HG02938 (cell line): ENCODE data around the gene PCSK7.
A peak's percentile ranks its signal among the peaks of the same experiment; 100 is the strongest.
"Not testable (repeated sequence)": the region's sequence is repeated elsewhere in the genome, so short reads cannot be mapped to it uniquely, and the experiment has no call there.

ENCODE experiments used
- ATAC-seq: cut with Tn5 transposase; IDR thresholded peaks from one replicate; pipeline ENCODE4 v1.9.1; 2021; ENCODE audit warnings: mild to moderate bottlenecking, moderate library complexity; ENCODE audit not compliant: unreplicated experiment

Gene PCSK7

DNA sequence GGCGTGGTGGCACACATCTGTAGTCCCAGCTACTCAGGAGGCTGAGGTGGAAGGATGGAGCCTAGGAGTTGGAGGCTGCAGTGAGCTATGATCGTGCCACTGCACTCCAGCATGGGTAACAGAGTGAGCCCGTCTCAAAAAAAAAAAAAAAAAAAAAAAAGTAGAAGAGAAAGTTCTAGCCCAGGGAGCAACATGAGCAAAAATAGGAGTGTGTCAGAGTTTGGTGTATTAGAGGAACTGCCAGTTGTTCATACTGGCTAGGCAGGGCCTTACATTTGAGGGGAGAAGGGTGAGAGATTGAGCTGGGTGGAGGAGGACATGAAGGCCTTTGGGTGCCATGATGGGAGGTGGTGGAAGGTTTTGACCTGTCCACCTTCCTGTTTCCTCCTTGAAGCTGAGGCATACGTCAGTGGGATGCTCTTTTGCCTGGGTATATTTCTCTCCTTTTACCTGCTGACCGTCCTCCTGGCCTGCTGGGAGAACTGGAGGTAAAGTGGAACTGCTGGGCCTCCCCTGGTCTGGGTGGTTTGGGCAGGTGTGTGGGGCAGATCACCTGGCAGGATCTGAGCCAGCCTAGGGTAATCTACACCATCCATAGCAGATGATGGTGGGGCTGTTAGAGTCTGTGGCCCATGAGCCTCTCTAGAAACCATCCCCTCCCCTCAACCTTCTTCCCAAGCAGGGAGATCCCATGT lies 46.0 kb downstream of the PCSK7 start:
- no peak for ATAC-seq

- no peak for ATAC-seq
These were observed 48.0 kb downstream of the PCSK7 start for GRCh38 chr11:117183724-117184349.

GRCh38 chr11:117183178-117183577 lies 48.7 kb downstream of the PCSK7 start:
- not testable (repeated sequence) for ATAC-seq

DNA sequence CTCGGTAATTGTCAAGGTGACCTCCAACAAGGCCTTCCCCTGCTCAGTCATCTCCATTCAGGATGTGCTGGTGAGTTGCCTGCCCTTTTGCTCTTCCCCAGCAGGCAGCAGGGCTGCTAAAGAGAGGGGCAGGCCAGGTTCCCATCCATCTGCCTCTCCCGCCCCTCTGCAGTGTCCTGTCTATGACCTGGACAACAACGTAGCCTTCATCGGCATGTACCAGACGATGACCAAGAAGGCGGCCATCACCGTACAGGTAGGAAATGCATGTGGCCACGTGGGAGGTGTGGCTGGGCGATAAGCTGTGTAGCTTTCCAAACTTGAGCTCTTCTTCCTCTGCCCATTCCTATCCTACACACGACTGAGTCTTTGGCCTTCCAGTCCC lies 49.3 kb downstream of the PCSK7 start:
- ATAC-seq: no peak

DNA sequence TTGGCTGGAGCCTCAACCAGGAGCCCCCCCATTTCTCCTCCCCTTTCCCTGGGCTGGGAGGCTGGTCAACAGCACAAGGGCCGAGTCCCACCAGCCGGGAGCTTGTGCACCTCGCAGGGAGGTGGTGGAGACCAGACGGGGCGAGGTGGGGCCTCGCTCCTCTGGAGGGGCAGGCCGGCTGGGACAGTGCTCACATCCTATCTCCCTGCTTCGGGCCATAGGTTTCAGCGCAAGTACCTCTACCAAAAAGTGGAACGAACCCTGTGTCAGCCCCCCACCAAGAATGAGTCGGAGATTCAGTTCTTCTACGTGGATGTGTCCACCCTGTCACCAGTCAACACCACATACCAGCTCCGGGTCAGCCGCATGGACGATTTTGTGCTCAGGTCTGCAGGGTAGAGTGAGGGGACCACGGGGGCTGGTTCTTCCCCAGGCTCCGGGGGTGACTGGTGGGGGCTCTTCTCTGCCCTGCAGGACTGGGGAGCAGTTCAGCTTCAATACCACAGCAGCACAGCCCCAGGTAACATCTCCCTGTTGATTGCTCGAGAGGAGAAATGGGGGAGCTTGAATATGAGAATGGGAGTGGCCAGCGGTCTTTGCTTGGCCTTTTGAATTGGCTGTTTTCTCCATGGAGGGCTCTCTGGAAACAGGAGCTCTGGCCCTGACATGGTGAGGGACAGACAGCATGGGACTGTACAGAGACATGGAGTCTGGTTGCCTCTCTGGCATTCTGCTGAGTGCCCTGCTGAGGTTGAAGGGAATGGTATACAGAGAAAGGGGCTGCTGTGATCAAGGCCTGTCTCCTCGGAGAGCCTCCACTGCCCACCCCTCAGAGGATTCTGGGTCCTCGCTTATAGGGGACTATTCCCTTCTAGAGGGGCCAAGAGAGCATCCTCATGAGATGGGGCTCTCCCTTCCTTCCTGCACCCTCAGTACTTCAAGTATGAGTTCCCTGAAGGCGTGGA lies 50.0 kb downstream of the PCSK7 start:
- ATAC-seq: no peak

DNA sequence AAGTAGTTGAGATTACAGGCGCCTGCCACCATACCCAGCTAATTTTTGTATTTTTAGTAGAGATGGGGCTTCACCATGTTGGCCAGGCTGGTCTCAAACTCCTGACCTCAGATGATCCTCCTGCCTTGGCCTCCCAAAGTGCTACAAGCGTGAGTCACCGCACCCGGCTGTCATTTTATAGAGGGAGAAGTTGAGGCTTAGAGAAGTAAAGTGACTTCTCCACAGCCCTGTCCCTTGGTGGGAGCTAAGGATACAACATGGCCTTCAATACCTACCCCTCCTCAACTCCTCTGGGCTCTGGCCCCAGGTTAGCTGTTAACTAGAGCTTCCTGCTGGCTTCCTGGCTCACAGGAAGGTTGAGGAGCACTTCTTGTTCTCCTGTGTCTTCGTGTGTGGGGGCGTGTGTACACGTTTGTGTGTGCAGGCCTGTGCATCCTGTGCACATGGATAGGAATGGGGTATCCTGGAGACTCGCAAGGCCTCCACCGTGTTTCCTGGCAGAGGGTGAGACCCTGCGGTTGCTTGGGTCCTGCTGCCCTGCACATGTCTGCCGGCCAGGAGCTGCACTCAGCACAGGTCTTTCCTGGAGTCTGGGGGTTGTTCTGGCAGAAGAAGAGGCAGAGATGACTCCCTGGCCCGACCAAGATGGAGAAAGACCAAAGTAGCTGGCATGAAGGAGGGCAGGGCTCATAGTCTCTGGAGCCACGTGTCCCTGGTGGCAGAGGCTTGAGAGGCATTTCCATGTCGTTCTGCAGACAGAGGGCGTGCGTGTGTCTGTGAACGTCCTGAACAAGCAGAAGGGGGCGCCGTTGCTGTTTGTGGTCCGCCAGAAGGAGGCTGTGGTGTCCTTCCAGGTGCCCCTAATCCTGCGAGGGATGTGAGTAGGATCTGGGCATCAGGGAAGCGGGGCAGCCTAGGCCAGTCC lies 51.0 kb downstream of the PCSK7 start:
- ATAC-seq: no peak

GRCh38 chr11:117180020-117180419 lies 51.9 kb downstream of the PCSK7 start:
- ATAC-seq: no peak

GRCh38 chr11:117179048-117179999 lies 52.5 kb downstream of the PCSK7 start:
- ATAC-seq: peak; percentile 19

- ATAC-seq: peak; percentile 84
These were observed 53.5 kb downstream of the PCSK7 start, which contains the start of gene SIDT2 for GRCh38 chr11:117178210-117179034. Gene SIDT2 (plus strand): TSS chr11:117178743. CDS start chr11:117179264, 521 bp downstream.

- no peak for ATAC-seq
These were observed 54.2 kb downstream of the PCSK7 start for GRCh38 chr11:117177534-117178209.

DNA sequence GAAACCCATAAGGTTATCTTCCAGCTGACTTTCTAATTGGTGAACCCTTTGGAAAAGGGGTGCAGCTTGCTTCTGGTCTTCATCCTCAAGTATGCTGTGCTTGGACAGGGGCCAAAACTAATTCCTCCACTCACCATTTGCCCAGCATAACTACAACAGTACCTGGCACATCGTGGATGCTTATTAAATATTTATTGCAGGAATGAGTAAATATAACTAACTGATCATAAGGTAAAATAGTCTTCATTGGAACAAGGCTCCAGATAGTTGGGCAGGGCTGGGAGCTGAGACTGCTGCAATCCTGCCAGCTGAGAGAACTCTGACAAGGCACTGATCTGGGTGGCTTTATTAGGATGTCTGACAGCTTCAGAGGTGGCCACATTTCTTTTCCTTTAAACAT lies 55.7 kb downstream of the PCSK7 start:
- ATAC-seq: no peak

DNA sequence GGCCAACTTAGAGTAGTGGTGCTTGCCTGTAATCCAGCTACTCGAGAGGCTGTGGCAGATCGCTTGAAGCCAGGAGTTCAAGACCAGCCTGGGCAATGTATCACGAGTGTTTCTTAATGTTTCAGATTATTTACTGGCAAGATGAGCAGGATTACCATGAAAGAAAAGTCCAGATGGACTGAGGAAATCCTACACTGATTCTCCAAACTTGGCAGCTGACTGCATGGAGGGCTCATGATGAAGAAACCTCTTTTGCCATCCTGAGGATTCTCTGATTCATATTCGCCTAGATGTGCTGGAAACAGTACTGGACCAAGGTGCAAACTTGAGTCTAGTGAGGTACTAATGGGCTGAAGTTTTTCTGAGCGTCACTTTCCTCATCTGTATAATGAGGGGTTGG lies 56.1 kb downstream of the PCSK7 start:
- ATAC-seq: no peak

GRCh38 chr11:117175104-117175503 lies 56.8 kb downstream of the PCSK7 start:
- ATAC-seq: no peak

GRCh38 chr11:117172724-117173421 lies 59.0 kb downstream of the PCSK7 start:
- no peak for ATAC-seq

GRCh38 chr11:117171404-117172061 lies 60.3 kb downstream of the PCSK7 start:
- ATAC-seq: no peak

- no peak for ATAC-seq
These were observed 60.9 kb downstream of the PCSK7 start for GRCh38 chr11:117171007-117171403.

DNA sequence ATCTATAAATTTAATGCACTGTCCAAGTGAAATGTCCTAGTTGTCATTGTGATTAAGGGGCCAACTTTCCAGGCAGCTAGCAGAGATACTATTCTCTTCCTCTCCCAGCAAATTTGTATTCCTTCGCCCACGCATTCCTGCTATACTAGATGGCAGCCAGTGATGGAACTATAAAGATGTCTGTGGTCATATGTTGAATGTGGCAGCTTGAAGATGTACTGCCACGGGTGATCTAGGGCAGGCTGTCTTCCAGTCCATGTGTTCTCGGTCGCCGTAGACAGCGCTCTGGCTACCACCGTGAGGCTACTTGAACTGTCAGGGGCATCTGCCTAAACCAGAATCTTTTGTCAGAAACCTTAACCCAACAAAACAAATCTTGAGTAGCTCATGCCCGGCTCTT lies 61.7 kb downstream of the PCSK7 start:
- ATAC-seq: no peak
